T-helper 9 cell (primary cell): ENCODE data around the gene PRXL2B.

Experiments
- DNase-seq: peaks from one replicate; pipeline ENCODE4 v3.0.0-alpha.2; 2020

The PRXL2B gene

DNA sequence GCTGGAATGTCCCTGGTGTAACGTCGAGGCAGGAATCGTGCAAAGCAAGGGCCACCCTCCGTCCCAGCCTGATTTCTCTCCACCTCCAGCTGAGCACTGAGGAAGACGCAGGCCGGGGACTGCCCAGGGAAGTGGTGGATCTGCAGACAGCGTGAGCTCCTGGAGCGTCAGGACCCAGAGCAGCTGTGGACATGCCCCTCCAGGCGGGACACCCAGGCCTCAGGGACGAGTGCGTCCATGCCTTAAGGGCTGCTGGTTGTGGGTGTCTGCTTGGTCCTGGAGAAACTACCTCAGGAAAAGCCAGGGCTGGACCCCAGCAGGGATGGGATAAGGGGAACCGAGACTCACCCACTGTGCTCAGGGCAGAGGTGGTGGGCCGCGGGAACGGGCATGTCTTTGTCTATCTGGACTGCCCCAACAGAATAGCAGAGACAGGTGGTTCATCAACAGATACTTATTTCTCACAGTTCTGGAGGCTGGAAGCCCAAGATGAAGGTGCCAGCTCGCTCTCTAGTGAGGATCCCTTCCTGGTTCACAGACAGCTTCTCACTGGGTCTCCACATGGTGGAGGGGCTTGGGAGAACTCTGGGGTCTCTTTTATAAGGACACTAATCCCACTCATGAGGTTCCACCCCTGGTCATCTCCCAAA lies 52.0 kb downstream of the PRXL2B start:
- no peak for DNase-seq

DNA sequence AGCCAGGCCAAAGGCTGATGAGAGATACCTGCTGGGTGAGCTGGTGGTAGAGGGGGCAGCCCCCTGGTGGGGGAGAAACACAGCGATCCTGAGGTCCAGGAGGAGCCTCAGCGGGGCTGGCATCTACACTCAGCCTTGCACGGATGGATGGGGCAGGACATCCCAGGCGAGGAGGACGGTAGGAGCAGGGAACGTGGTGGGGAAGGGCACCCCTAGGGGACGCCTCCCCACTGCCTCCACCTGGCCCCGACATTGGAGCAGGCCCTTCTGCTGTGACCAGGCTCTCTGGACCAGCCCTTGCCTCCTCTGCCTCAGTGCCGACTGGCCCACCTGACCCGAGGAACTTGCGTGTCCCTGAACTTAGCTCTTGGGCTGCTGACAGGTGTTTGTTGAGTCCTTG lies 52.6 kb downstream of the PRXL2B start:
- DNase-seq = no peak

DNA sequence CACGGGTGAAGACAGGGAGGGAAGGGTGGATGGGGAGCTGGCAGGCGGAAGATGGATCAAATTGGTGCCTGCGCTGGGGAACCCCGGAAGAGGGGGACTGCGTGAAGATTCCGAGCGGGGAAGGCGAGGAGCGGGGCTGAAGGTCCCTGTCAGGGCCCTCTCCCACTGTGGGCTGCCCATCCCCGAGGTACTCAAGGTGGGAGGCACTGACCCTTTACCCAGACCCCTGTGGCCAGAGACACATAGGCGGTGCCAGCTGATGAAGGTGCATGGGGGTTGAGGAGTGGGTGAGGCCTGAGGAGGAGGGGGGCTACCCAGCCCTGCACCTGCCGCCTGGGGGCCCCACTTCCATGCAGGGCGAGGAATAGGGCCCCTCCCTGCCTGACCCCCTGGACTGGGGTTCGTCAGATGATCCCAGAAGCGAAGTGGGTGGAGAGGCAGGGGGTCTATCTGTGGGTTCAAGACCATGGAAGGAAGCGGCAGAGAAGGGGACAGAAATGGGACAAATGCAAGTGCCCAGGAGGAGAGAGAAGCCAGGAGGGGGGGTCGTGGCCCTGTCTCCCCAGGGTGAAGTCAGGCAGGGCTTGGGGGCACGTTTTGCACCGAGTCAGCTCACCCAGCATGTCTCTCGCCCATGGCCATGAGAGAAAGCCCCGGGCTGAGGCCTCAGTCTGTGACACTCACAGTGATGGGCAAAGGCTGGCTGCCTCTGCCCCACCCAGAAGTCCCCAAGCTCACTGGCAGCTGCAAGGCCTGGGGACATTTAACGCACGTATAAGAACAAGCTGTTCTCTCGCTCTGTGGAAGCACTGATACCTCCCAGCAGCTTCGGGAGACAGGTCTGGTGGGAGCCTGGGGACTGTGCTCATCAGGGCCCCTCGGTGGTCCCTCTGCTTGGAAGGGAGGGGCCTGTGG lies 53.3 kb downstream of the PRXL2B start:
- DNase-seq = no peak

DNA sequence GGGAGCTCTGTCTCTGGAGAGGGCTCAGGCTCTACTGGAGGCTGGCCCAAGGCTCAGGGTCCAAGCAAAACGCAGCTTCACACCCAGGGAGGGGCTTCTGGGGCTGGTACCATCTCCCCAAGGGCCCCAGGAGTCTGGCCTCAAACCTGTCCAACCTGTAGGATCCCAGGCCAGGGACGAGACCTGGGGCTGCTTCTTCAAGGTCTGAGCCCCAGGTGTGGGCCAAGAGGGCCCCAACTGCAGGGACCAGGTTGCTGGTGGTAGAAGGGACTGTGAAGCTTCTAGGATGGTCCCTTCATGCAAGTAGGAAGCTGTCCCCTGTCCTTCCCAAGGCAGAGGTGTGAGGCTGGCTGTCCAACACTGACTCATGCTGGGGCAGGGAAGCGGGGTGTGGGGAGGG lies 54.0 kb downstream of the PRXL2B start:
- DNase-seq = no peak
